ENCODE data around the gene YIPF3.
"Not testable (repeated sequence)": the region's sequence is repeated elsewhere in the genome, so short reads cannot be mapped to it uniquely, and the experiment has no call there.

The YIPF3 gene

DNA sequence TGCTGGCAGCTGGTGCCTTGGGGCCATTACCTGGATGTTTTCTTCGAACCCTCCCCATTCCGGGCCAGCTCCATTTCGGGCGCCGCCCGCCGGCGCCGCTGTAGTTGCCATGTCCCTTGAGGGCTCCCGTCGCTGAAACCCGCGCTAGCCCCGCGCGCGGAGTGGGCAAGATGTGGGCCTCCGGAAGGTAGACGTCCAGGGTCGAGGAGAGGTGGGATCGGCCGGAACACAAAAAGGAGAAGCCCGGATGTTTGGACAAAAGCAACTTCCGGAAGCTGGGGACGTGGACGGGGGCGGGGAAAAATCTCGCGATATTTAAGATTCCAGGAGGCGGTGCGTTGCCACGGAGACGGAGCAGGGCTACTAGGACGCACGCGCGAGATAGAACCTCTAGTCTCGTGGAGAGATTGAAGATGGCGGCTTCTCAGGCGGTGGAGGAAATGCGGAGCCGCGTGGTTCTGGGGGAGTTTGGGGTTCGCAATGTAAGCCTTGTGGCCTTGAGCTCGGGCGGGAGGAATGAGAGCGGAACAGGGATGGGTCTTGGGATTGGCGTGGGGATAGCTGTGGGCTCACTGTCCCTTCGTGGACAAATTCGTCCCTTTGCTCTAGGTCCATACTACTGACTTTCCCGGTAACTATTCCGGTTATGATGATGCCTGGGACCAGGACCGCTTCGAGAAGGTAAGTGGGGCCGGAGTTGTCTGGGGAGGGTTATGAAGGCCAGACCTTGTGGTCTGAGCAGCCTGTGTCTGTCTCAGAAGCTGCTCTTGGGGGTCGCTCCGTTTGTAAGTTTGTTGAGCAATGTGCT, at the start of gene YIPF3, which contains the start of gene POLR1C:
YIPF3 (minus strand) TSS at position 230 of the 808 bp plus-strand sequence; CDS start at position 111, 119 bp downstream.
POLR1C (plus strand) TSS at position 393 of the 808 bp plus-strand sequence; CDS start at position 414, 21 bp downstream.
- in situ Hi-C loops (cut with MboI; ENCODE audit: low sequenced_read_pairs), result no loop called here

DNA sequence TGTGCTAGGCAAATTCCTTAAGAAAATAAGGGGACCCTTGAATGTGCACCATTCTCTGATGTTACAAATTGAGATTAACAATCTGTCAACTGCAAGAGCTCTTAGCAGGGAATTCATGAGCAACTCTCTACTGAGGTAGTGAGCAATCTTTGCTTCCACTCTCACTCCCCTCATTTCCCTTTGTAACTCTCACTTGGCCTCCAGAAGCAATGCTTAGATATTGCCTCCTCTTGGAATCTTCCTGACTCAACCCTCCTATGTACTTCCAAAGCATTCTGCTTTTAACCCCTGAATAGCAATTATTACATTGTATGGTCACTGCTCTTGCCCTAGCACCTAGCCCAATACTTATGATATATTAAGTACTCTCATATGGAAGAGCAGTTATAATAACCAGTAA, 42.6 kb upstream of the YIPF3 start:
- in situ Hi-C loops (cut with MboI; ENCODE audit: low sequenced_read_pairs), result no loop called here

DNA sequence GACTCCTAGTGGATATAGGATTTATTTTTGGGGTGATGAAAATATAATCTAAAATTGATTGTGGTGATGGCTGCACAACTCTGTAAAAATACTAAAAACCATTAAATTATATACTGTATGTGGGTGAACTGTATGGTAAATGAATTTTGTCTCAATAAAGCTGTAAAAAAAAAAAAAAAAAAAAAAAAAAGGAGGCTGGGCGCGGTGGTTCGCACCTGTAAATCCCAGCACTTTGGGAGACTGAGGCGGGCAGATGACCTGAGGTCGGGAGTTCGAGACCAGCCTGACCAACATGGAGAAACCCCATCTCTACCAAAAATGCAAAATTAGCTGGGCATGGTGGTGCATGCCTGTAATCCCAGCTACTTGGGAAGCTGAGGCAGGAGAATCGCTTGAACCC, 40.9 kb upstream of the YIPF3 start:
- in situ Hi-C loops (cut with MboI; ENCODE audit: low sequenced_read_pairs), result not testable (repeated sequence)

DNA sequence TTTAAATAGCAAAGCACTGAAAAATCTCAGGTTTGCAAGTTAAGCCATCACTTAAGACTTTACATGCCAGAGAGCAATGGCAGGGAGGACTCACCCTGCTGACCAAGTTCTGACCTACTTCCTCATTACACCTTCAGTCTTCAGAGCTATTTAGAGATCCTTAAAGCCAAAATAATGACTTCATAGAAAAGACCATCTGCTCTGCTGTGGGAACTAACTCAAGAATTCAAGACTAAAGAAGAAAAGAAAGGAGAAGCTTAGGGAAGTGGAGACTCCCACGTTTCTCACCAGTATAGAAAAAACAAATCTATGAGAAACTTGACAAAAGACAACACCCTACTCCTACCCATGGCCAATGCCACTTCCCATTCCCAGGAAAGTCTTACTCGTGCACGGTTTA, 30.5 kb upstream of the YIPF3 start:
- in situ Hi-C loops (cut with MboI; ENCODE audit: low sequenced_read_pairs), result no loop called here

DNA sequence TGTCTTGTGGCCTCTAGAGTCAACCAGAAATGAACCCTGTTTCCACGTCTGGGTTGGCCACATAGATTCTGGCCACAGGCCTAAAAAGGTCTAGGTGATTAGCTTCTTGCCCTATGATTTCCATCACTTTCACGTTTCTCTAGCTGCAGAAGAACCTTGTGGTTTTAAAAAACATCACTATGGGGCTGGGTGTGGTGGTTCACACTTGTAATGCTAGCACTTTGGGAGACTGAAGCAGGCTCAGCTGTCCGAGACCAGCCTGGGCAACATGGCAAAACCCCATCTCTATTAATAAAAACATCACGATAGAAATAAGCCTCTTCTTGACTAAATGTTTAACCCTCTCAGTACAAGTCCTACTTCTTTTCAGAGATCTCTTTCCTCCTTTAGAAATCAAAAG, 27.7 kb upstream of the YIPF3 start:
- in situ Hi-C loops (cut with MboI; ENCODE audit: low sequenced_read_pairs), result no loop called here

DNA sequence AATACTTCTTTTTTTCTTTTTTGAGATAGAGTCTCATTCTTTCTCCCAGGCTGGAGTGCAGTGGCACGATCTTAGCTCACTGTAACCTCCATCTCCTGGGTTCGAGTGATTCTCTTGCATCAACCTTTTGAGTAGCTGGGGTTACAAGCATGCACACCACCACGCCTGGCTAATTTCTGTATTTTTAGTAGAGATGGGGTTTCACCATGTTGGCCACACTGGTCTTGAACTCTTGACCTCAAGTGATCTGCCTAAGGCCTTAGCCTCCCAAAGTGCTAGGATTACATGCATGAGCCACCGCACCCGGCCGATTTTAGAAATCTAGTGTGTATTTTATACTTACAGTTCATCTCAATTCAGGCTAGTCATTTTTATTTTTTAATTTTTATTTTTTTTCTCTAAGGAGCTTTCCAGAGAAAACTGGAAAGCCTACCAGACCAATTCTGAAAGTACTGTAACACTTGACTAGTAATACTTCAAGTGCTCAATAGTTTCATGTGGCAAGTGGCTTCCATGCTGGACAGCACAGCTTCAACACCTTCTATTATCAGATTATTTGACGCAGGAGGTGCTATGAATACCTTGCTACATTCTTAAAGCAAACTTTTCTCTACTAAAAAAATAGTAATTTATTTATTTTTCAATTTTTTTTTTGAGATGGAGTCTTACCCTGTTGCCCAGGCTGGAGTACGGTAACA, 25.2 kb upstream of the YIPF3 start:
- in situ Hi-C loops (cut with MboI; ENCODE audit: low sequenced_read_pairs), result no loop called here

DNA sequence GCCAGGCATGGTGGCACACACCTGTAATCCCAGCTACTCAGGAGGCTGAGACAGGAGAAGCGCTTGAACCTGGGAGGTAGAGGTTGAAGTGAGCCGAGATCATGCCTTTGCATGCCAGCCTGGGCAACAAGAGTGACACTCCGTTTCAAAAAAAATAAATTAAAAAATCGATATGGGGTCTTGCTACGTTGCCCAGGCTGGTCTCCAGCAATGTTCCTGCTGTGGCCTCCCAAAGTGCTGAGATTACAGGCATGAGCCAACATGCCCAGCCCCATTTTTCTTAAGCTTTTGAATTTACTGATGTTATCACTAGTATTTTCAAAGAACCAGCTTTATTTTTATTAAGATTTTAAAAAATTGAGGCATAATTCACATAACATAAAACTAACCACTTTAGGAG, 23.8 kb upstream of the YIPF3 start:
- in situ Hi-C loops (cut with MboI; ENCODE audit: low sequenced_read_pairs), result no loop called here

DNA sequence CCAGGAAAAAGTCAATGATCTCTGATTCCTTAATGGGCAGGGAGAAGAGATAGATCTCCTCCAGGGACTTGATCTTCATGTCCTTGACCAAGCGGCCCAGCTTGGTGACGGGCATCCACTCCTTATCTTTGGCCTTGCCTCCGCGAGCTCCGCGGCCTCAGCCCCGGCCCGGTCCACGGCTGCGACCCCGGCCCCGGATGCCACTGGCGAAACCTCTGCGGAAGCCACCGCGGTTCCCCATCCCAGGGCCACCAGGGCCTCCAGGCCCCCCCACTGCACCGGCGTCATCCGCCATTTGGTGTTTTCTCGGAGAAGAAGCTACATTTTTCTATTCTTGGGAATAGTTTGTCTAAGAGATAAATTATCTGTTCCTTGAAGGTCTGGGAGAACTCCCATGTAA, 22.7 kb upstream of the YIPF3 start:
- in situ Hi-C loops (cut with MboI; ENCODE audit: low sequenced_read_pairs), result not testable (repeated sequence)

DNA sequence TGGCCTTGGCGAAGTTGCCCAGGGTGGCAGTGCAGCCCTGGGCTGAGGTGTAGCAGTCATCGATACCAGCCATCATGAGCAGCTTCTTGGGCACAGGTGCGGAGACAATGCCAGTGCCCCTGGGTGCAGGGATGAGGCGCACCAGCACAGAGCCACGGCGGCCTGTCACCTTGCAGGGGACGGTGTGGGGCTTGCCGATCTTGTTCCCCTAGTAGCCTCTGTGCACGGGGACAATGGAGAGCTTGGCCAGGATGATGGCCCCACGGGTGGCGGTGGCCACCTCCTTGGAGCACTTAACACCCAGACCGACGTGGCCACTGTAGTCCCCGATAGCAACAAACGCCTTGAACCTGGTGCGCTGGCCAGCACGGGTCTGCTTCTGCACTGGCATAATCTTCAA, 22.3 kb upstream of the YIPF3 start:
- in situ Hi-C loops (cut with MboI; ENCODE audit: low sequenced_read_pairs), result not testable (repeated sequence)

DNA sequence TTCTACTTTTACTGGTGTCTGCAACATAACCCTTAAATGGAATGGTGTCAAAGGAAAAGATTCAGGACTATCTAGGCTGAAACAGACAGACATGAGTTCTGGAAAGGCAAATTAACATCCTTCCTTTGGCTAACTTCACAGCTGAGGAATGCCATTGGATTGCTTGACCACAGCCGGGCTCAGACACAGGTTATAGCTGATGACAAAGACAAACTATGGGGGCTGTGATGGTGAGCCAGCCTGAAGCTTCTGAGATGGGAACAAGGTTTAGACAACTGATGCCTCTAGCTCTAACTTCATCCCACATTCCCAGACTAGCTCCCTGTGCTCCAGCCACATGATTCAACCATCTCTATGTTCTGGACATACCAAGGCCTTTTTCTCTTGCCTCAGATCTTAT, 15.5 kb upstream of the YIPF3 start:
- in situ Hi-C loops (cut with MboI; ENCODE audit: low sequenced_read_pairs), result no loop called here

DNA sequence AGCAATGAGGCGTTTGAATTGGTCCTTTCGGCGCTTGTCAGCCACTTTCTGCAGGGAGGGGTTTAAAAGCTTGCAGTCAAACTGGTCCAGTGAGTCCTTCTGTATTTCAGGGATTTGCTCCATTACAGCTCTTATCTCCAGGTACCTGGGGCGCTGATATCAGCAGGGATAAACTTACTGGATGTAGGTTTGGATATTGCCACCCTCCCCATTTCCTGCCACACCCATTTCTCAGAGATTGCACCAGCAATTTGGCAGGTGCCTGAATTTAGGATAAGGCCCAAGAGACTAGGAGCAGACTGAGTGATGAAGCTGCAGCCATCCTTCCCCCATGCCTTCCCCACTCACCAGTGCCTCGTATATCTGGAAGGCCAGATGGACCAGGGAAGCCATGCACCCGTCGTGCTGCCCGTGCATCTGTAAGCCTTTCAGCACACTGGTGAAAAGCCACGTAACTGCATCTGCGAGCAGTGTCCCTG, 7.8 kb upstream of the YIPF3 start:
- in situ Hi-C loops (cut with MboI; ENCODE audit: low sequenced_read_pairs), result no loop called here

DNA sequence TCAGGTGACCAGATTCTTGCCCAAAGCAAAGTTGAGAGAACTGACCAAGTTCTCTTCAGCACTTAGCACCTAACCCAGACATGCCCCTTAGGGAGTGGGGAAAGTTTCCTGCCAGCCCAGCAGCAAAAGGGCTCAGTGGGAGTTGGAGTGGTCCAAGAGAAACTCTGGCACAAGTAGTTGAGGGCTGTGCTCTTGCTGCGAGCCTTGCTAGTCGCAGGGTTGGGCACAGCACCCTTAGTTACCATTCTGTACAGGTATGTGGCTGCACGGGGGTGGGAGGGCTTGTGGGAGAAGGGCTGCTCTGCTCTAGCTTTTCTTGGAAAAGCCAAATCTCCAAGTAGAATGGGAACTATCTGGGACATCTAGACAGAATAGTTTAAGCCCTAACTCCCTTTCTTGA, 6.6 kb upstream of the YIPF3 start:
- in situ Hi-C loops (cut with MboI; ENCODE audit: low sequenced_read_pairs), result no loop called here

DNA sequence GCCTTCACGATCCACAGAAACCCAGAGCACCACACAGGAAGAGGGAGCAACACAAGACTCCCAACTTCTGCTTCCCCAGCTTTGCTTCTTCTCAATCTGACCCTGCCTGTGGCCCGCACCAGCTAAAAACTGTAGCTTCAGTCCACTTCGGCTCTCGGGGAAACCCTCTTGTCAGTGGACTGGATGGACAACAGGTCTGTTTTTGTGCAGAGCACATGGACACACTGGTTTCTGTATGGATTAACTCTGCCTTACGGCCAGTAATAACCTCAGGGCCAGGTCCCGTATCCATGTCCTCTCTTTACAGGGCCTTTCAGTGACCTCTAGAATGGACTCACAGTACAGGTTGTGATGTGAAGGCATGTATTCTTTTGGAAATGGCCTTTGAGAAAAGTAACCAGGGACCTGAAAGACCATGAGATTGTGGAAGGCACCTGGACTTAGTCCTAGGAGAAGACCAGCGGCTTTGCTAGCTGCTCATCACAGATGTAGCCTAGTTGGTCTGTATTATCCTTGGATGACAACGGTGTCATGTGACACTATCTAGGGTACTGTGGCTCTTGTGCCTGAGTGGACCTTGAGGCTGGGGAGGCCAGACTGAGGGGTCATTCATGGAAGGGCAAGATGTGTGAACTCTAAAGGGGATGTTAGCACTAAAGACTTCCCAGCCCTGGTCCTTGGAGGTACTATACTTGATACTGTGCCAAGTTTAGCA, 6.0 kb upstream of the YIPF3 start:
- in situ Hi-C loops (cut with MboI; ENCODE audit: low sequenced_read_pairs), result no loop called here

DNA sequence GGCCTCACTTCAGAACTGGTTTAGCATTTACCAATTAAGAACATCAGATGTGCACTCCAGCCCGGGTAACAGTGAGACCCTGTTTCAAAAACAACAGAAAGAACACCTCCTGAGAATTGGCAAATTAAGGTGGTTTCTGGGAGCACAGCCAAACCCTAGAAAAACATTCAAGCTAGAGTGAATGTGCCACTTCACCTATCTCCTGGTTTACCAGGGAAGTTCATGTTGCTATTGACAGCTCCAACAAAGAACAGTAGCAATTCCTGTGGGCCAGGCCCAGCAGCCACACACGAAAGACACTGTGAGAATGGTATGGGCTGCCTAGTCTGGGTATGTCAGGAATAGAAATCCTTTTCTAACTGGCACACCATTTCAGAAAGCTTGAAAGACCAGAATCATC, 5.1 kb upstream of the YIPF3 start:
- in situ Hi-C loops (cut with MboI; ENCODE audit: low sequenced_read_pairs), result no loop called here

DNA sequence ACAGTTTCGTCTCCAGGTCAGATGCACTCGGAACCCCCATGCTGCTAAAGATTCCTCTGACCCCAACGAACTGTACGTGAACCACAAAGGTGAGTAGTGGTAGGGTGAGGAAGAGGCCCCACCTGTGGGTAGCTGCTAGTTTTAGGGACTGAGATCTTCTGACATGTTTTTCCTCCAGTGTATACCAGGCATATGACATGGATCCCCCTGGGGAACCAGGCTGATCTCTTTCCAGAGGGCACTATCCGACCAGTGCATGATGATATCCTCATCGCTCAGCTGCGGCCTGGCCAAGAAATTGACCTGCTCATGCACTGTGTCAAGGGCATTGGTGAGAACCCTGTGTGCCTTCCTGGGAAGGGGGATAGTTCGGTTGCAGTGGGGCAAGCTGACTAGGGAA, 3.4 kb upstream of the YIPF3 start:
- in situ Hi-C loops (cut with MboI; ENCODE audit: low sequenced_read_pairs), result no loop called here

DNA sequence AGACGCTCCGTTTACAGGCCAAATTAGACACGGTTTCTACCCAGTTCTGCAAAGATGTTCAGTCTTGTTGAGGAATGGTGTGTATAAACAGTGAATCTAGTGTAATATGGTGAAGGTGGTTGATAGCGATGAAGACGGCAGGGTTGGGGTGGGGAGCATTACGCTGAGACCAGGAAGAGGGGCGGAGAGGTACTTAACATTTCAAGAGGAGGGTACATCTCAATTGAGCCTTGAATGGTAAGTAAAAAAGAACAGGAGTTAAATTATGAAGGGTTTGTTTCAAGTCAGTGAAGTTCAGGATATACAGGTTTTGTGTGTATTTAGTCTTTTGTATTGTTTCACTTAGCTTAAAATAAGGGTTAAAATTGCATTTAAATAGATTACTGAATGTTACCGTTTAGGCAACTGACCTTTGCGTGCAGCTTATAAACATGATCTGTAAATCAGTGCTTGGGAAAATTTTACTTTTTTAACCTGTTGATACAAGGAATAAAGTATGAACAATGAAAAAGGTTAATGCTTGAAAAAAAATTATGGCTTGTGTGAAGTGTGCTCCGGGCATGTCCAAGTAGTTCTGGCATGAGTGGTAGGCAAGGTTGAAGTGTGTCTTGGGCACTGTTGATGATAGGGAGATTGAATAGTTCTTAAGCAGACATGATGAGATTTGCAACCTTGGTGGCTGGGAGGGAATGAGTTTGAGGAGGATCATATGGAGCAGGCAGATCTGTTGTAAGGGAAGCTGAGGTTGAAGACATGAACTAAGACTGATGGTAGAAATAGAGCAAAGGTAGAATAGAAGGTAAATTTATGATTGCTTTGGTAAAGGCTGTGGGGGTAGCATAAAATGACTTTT, 1.0 kb upstream of the YIPF3 start:
- in situ Hi-C loops (cut with MboI; ENCODE audit: low sequenced_read_pairs), result no loop called here

DNA sequence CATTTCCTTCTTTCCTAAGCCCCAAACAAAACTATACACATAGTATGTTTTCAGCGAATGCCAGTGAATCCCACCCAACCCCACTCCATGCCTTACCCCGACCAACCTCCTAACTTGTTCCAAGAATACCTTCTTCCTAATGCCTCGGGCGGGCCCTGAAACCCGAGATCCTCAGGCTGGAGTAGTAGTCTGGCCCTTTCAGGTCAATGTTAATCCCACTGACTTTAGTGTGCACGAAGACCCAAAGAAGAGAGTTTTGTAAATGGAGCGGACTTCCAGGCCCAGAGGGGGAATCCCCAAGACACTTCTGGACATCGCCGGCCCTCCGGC, 394 bp downstream of the YIPF3 start:
- in situ Hi-C loops (cut with MboI; ENCODE audit: low sequenced_read_pairs), result no loop called here

DNA sequence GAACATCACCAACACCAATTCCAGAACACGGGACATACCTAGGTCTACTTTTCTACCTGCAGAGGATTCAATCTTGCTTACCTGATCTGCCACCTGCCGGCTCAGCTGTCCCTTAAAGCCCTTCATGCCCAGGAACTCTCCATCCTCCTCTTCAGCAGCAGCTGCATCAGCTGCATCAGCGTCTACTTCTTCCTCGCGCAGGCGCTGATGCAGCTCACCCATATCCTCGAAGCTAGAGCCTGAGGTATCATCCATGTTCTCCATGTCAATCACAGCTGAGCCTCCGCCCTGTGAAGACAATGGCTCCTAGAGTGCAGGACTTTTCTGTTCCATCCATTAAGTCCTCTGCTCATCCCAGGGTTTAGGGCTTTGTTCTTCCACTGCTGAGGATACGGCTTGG, 918 bp downstream of the YIPF3 start:
- in situ Hi-C loops (cut with MboI; ENCODE audit: low sequenced_read_pairs), result no loop called here

DNA sequence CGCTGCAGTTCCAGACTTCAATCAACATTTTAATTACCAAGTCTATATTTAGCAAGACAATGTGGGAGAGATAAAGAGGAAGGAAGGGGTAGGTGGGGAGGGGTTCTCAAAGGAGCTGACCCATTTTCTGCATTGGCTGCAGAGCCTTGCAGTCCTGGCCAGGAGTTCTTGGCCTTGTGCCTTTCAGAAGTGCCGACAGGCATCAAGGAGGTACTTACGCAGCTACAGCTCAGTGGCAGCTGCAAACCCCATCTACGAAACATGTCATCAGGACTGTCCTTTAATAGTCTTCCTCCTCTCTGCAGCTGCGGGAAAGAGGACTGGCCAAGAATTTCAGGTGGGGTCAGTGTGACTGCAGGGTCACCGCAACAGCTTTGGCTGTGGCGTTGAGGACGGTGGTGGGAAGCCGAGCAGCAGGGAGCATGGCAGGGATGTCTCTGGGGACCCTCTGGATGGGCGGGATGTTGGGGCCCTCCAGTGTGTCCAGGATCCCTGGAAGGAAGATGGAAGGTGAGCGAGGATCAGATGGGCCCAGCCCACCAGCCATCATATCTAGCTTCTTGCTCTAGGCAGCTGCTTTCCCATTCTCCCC, 4.8 kb downstream of the YIPF3 start:
- in situ Hi-C loops (cut with MboI; ENCODE audit: low sequenced_read_pairs), result no loop called here

DNA sequence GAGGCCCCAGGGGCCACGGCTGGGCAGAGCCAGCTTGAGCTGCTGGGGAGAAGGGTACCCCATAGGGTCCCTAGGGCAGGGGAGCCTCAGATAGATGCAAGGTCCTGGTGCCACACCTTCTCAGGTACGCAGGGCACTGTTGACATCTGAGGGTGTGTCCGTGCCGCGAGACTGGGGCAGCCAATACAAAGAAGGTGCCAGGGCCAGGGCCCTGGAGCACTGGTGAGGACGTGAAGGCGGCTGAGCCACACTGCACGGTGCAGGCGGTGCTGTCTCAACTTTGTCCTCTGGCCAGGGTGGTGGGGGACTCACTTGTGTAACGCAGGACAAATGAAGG, 5.9 kb downstream of the YIPF3 start:
- in situ Hi-C loops (cut with MboI; ENCODE audit: low sequenced_read_pairs), result no loop called here

Measured in HL-60/S4 (cell line).